HEK293 (cell line): ENCODE measurements around the gene SLC35E3.

Experiments
- CTCF ChIA-PET: fragments of 350-600 bp; formaldehyde crosslinking; extraction: SDS; loops from one replicate; lab custom pipeline; 2021; ENCODE audit warnings: antibody characterized with exemption; lab: Yijun Ruan, JAX
- POLR2A ChIA-PET: fragments of 300-600 bp; formaldehyde crosslinking; extraction: SDS; loops from one replicate; lab custom pipeline; 2020; ENCODE audit warnings: antibody characterized with exemption, inconsistent platforms; lab: Yijun Ruan, JAX
- H3K27ac ChIP-seq: fragments of 200-500 bp; sonication (Bioruptor generic); 2 replicates; pipeline ENCODE4 v1.5.1; 2014; ENCODE audit warnings: low read depth, low read length, control low read depth, inconsistent platforms; ENCODE audit errors: extremely low read depth
- H3K36me3 ChIP-seq, 2 experiments: fragments of 200-500 bp in 1 of 2; sonication (Bioruptor generic) in 1 of 2; 1 replicate in 1 of 2; 2 replicates in 1 of 2; pipeline ENCODE4 v1.5.1; 2014 to 2017; ENCODE audit warnings: inconsistent platforms in 2 of 2, low read length in 2 of 2; ENCODE audit not compliant: control insufficient read depth in 2 of 2, insufficient read depth in 1 of 2
- H3K4me1 ChIP-seq: fragments of 200-500 bp; sonication (Bioruptor generic); 2 replicates; pipeline ENCODE4 v1.5.1; 2014; ENCODE audit warnings: mild to moderate bottlenecking, low read length, inconsistent platforms; ENCODE audit not compliant: control insufficient read depth, insufficient read depth
- H3K4me3 ChIP-seq: 2 replicates; pipeline ENCODE4 v1.5.1; 2011; ENCODE audit warnings: low read depth, mild to moderate bottlenecking, control low read depth, low read length, moderate library complexity
- H3K9me3 ChIP-seq: fragments of 200-500 bp; sonication (Bioruptor generic); 2 replicates; pipeline ENCODE4 v1.5.1; 2014; ENCODE audit warnings: low read depth, low read length, inconsistent platforms; ENCODE audit not compliant: control insufficient read depth, insufficient read depth
- HOXC10 ChIP-seq: sonication (generic); formaldehyde crosslinking; IDR thresholded peaks from 2 replicates; pipeline ENCODE4 v1.8.1; 2023; ENCODE audit warnings: mild to moderate bottlenecking, missing genetic modification reagents
- HOXD13 ChIP-seq: sonication (generic); formaldehyde crosslinking; IDR thresholded peaks from 2 replicates; pipeline ENCODE4 v1.8.0; 2022; ENCODE audit warnings: missing genetic modification reagents, borderline replicate concordance
- OVOL3 ChIP-seq: fragments of 450-650 bp; formaldehyde crosslinking; IDR thresholded peaks from 2 replicates; pipeline ENCODE4 v1.5.1; 2016; ENCODE audit warnings: missing biosample characterization, missing genetic modification characterization
- RBAK ChIP-seq: fragments of 450-650 bp; formaldehyde crosslinking; IDR thresholded peaks from 2 replicates; pipeline ENCODE4 v1.5.1; 2016; ENCODE audit warnings: missing biosample characterization, missing genetic modification characterization
- REPIN1 ChIP-seq: fragments of 450-650 bp; formaldehyde crosslinking; IDR thresholded peaks from 2 replicates; pipeline ENCODE4 v1.5.1; 2017; ENCODE audit warnings: missing biosample characterization, missing genetic modification characterization, low read depth
- SP7 ChIP-seq: fragments of 450-650 bp; formaldehyde crosslinking; IDR thresholded peaks from 2 replicates; pipeline ENCODE4 v1.5.1; 2016; ENCODE audit warnings: missing biosample characterization, missing genetic modification characterization
- TSHZ1 ChIP-seq: fragments of 450-650 bp; formaldehyde crosslinking; IDR thresholded peaks from 2 replicates; pipeline ENCODE4 v1.5.1; 2016; ENCODE audit warnings: missing biosample characterization, missing genetic modification characterization, borderline replicate concordance
- ZNF214 ChIP-seq: fragments of 450-650 bp; formaldehyde crosslinking; IDR thresholded peaks from 2 replicates; pipeline ENCODE4 v1.5.1; 2017; ENCODE audit warnings: missing biosample characterization, mild to moderate bottlenecking, missing genetic modification characterization, borderline replicate concordance
- ZNF221 ChIP-seq: fragments of 450-650 bp; formaldehyde crosslinking; IDR thresholded peaks from 2 replicates; pipeline ENCODE4 v1.5.1; 2017; ENCODE audit warnings: missing biosample characterization, missing genetic modification characterization, borderline replicate concordance
- ZNF37A ChIP-seq: fragments of 450-650 bp; IDR thresholded peaks from 2 replicates; pipeline ENCODE4 v1.5.1; 2018; ENCODE audit warnings: missing biosample characterization, missing genetic modification characterization
- ZNF391 ChIP-seq: fragments of 450-650 bp; formaldehyde crosslinking; IDR thresholded peaks from 2 replicates; pipeline ENCODE4 v1.5.1; 2016; ENCODE audit warnings: low read depth, missing biosample characterization, missing genetic modification characterization, borderline replicate concordance
- ZNF416 ChIP-seq: fragments of 450-650 bp; formaldehyde crosslinking; IDR thresholded peaks from 2 replicates; pipeline ENCODE4 v1.5.1; 2016; ENCODE audit warnings: missing biosample characterization, missing genetic modification characterization
- ZNF48 ChIP-seq: fragments of 450-650 bp; formaldehyde crosslinking; IDR thresholded peaks from 2 replicates; pipeline ENCODE4 v1.5.1; 2016; ENCODE audit warnings: missing biosample characterization, missing genetic modification characterization
- ZNF544 ChIP-seq: fragments of 450-650 bp; formaldehyde crosslinking; IDR thresholded peaks from 2 replicates; pipeline ENCODE4 v1.5.0; 2017; ENCODE audit warnings: missing biosample characterization, missing genetic modification characterization
- ZNF571 ChIP-seq: fragments of 450-650 bp; formaldehyde crosslinking; IDR thresholded peaks from 2 replicates; pipeline ENCODE4 v1.5.0; 2017; ENCODE audit warnings: missing biosample characterization, missing genetic modification characterization
- ZNF596 ChIP-seq: fragments of 450-650 bp; IDR thresholded peaks from 2 replicates; pipeline ENCODE4 v1.5.0; 2018; ENCODE audit warnings: missing biosample characterization, mild to moderate bottlenecking, missing genetic modification characterization, moderate library complexity
- ZNF660 ChIP-seq: fragments of 450-650 bp; IDR thresholded peaks from 2 replicates; pipeline ENCODE4 v1.5.1; 2018; ENCODE audit warnings: missing biosample characterization, mild to moderate bottlenecking, missing genetic modification characterization
- ZSCAN23 ChIP-seq: fragments of 450-650 bp; formaldehyde crosslinking; IDR thresholded peaks from 2 replicates; pipeline ENCODE4 v1.5.1; 2016; ENCODE audit warnings: missing biosample characterization, missing genetic modification characterization
- TF ChIP-seq, protein P1 (sequence below): fragments of 450-650 bp; formaldehyde crosslinking; IDR thresholded peaks from 2 replicates; pipeline ENCODE4 v1.5.1; 2017; ENCODE audit warnings: missing biosample characterization, missing genetic modification characterization
- TF ChIP-seq, protein P2 (sequence below): fragments of 450-650 bp; formaldehyde crosslinking; IDR thresholded peaks from 2 replicates; pipeline ENCODE4 v1.5.1; 2017; ENCODE audit warnings: missing biosample characterization, missing genetic modification characterization
- TF ChIP-seq, protein P3 (sequence below): fragments of 450-650 bp; formaldehyde crosslinking; IDR thresholded peaks from 2 replicates; pipeline ENCODE4 v1.5.1; 2016; ENCODE audit warnings: missing biosample characterization, missing genetic modification characterization

The SLC35E3 gene

GRCh38 chr12:68761442-68761812 is 15.5 kb downstream of the SLC35E3 start (continued):
- no peak for TF ChIP-seq RBAK (tag by site-specific recombination)
- no peak for TF ChIP-seq ZSCAN23

GRCh38 chr12:68761901-68762630 is 16.1 kb downstream of the SLC35E3 start:
- no peak overlapping the region for H3K27ac ChIP-seq
- H3K9me3 ChIP-seq: no peaks in the 10 kb centered on the region
- TF ChIP-seq ZNF214 (tag by site-specific recombination) (no peak), ZNF391 (tag by site-specific recombination) (no peak), ZNF660 (tag by site-specific recombination) (no peak), REPIN1 (tag by site-specific recombination) (no peak), OVOL3 (no peak), HOXD13 (CRISPR knock-in tag) (no peak), ZNF48 (tag by site-specific recombination) (no peak)
- TF ChIP-seq, protein P1, sequence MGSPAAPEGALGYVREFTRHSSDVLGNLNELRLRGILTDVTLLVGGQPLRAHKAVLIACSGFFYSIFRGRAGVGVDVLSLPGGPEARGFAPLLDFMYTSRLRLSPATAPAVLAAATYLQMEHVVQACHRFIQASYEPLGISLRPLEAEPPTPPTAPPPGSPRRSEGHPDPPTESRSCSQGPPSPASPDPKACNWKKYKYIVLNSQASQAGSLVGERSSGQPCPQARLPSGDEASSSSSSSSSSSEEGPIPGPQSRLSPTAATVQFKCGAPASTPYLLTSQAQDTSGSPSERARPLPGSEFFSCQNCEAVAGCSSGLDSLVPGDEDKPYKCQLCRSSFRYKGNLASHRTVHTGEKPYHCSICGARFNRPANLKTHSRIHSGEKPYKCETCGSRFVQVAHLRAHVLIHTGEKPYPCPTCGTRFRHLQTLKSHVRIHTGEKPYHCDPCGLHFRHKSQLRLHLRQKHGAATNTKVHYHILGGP (tag by site-specific recombination): no peak
- H3K4me3 ChIP-seq: no peak overlapping the region
- no peaks in the 10 kb centered on the region for H3K4me1 ChIP-seq
- ChIA-PET POLR2A (no interaction called here), CTCF (interaction anchor here (0.6 kb wide), 1 partner anchor 10 kb away, joined by 3 read pairs; no protein-coding TSS in a partner anchor)
- H3K36me3 ChIP-seq: peaks cover 31 to 58% of the 10 kb centered on the region in 2 experiments

DNA sequence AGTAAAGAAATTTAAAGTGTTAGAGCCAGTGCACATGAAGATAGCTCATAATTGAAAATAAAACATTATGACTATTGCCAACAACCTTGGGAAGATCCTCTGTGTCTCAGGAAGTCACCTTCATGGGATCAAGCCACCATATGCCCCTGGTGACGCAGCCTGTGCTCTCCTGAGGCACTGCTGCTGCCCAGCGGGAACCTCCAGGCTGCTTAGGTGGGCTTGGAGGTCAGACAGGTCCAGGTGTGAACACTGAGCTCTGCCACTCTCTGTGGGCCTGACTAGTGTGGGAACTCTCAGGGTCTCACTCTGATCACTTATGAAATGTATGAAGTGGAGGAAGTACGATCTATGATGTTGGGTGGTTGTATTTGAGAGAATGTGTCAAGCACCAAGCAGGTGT is 16.7 kb downstream of the SLC35E3 start:
- no peaks in the 10 kb centered on the region for H3K9me3 ChIP-seq
- H3K4me3 ChIP-seq: no peak overlapping the region
- POLR2A ChIA-PET: no interaction called here
- H3K36me3 ChIP-seq: peaks cover 31 to 54% of the 10 kb centered on the region in 2 experiments
- no peaks in the 10 kb centered on the region for H3K4me1 ChIP-seq
- no peak overlapping the region for H3K27ac ChIP-seq
- no peak for TF ChIP-seq ZNF221
- no peak for TF ChIP-seq HOXC10
- no peak for TF ChIP-seq ZNF37A
- TF ChIP-seq SP7: no peak
- no peak for TF ChIP-seq ZNF544 (tag by site-specific recombination)
- no peak for TF ChIP-seq ZNF596 (tag by site-specific recombination)
- no peak for TF ChIP-seq ZNF416 (tag by site-specific recombination)
- TF ChIP-seq, protein P2, sequence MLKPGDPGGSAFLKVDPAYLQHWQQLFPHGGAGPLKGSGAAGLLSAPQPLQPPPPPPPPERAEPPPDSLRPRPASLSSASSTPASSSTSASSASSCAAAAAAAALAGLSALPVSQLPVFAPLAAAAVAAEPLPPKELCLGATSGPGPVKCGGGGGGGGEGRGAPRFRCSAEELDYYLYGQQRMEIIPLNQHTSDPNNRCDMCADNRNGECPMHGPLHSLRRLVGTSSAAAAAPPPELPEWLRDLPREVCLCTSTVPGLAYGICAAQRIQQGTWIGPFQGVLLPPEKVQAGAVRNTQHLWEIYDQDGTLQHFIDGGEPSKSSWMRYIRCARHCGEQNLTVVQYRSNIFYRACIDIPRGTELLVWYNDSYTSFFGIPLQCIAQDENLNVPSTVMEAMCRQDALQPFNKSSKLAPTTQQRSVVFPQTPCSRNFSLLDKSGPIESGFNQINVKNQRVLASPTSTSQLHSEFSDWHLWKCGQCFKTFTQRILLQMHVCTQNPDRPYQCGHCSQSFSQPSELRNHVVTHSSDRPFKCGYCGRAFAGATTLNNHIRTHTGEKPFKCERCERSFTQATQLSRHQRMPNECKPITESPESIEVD: no peak
- no peak for TF ChIP-seq TSHZ1 (tag by site-specific recombination)
- TF ChIP-seq ZNF571 (tag by site-specific recombination): no peak
- TF ChIP-seq ZNF214 (tag by site-specific recombination): no peak
- TF ChIP-seq, protein P3, sequence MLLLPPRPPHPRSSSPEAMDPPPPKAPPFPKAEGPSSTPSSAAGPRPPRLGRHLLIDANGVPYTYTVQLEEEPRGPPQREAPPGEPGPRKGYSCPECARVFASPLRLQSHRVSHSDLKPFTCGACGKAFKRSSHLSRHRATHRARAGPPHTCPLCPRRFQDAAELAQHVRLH: no peak
- CTCF ChIA-PET: interaction anchor here (0.6 kb wide), 1 partner anchor 9 kb away, joined by 3 read pairs; no protein-coding TSS in a partner anchor
